ENCODE measurements around the gene GLIS1.

Gene GLIS1

DNA sequence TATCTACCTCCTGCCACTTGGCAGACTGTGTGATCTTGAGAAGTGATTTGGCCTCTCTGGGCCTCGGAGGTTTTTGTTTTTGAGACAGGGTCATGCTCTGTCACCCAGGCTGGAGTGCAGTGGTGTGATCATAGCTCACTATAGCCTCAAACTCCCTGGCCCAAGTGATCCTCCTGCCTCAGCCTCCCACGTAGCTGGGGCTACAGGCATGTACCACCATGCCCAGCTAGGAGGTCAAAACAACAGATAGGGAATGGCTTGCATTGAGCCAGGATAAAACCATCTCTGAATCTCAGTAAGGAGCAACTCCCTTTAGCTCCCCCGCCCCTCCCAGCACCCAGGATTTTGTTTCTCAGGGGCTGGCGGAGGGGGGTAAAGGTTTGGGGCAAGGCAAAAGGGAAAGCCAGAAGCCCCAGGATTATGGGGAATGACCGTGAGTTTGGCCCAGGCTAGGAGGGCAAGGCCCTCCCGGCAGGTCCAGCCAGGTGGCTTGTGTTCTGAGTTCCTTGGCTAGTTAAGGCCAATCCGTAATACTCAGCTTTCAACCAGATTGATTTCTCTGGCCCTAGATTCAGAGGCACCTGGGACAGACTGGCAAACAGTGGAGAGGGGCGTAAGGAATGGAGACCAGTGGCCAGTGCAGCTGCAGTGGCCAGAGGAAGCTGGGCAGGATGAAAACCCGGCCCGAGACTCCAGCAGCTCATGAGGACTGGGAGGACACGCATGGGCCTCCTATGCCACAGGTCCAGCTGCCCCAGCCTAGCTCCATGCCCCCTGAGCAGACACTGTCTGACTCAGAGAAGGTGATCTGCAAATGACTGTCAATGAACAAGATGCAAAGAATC is 149.7 kb downstream of the GLIS1 start:
- DNase-seq, result no peak

- no peak for DNase-seq
Observed at GRCh38 chr1:53588053-53588779, 150.7 kb downstream of the GLIS1 start.

GRCh38 chr1:53587252-53587988 is 151.5 kb downstream of the GLIS1 start:
- no peak for DNase-seq

DNA sequence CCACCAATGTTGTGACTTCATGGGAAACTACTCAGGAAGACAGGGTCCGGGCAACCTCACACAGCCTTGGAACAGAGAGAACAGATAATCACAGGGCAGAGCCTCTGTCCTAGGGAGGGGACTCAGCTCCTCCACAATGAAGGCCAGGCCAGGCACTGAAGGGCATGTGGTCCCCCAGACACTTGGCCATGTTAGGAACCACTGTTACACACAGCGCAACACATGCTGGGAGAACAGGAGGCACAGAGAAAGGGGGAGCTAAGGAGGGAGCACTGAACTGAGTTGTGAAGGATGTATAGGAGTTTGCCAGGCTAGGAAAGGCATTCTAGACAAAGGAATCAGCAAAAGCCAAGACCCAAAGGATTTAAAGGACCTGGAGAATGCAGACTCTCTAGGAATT is 152.2 kb downstream of the GLIS1 start:
- no peak for DNase-seq

- no peak for DNase-seq
Observed at GRCh38 chr1:53585565-53585964, 153.4 kb downstream of the GLIS1 start.

GRCh38 chr1:53585129-53585528 is 153.8 kb downstream of the GLIS1 start:
- no peak for DNase-seq

DNA sequence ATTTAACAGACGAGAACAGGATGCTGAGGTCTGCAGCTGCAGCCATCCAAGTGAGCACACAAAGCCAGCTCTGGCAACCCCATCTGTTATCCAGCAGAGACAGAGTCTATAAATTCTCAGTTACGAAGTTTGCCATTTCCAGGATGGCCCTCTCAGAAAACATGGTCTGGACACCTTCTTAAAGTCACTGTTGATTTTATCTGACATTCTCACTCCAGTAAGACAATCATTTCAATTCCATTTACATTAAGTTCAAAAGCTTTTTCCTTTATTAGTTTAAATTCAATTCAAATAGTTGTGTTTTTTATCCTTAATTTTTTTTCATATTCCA is 154.2 kb downstream of the GLIS1 start:
- DNase-seq, result no peak

DNA sequence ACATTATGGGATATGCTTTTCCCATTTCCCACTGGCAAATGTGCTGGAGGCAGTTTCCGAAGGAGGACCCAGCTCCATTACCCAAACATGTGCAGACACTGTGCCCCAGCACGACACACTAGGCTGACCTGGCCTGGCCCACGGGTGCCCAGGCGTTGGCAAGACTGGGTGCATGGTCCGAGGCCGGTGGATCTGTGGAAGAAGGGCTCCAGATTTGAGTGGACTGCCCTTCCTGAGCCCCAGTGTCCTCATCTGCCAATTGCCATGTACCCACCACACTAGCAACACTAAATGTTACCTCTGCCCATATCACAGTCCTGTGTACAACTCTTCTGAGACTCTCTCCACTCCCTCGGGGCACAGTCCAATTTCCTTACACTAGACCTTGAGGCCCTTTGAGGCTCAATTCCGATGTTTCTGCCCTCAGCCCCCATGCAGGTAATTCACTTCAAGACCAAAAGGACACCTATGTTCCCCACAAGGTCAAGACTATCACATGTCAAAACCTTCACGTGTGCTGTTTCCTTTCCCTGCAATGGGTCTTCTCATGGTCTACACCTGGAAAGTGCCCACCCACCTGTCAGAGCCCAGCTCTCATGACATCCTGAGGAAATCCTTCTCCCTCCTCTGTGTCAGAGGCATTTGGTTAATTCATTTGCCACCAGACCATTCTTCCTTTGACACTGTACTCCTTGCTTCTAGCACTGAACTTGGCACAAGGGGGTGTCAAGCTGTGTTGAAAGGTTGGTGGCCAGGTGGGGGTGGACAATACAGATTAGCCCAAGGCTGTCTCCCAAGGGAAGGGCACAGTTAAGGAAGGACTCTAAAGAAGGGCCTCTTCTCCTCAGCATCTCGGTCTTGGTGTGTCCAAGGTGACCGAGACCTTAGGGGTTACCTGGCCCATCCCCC is 154.8 kb downstream of the GLIS1 start:
- no peak for DNase-seq

GRCh38 chr1:53583021-53583867 is 155.7 kb downstream of the GLIS1 start:
- no peak for DNase-seq

- no peak for DNase-seq
Observed at GRCh38 chr1:53582211-53583020, 156.5 kb downstream of the GLIS1 start.

DNA sequence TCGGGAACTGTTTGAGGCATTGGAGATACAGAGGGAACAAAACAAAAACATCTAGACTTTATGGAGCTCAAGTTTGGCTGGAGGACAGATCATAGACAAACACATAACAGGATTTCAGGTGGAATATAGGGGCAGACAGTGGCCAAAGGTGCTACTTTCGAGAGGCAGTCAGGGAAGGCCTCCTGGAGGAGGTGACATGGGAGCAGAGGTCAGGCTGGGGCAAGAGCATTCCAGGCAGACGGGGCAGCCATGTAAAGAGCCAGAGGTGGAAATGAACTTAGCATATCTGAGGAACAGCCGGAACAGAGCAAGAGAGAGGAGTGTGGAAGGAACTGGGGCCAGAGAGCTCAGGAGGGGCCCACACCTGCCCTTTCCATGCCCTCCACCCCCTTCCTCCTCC is 157.5 kb downstream of the GLIS1 start:
- no peak for DNase-seq

GRCh38 chr1:53580739-53581475 is 158.1 kb downstream of the GLIS1 start:
- DNase-seq, result no peak

DNA sequence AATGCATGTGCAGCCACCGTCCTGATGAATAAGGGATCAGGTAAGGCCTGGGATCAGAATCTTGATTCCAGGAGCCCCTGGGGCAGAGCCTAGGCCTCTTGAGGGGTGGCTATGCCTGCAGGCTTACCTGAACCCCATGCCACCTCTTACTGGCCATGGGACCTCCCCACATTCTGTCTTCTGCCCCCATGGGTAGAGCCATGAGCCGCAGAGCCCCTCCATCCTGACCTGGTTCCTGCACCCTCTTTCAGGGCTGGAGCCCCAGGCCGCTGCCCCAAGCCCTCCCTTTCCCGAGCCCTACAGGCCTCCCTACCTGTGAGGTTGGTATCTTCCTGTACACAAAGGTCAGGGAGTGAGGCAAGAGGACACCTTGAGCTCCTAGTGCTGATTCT is 159.0 kb downstream of the GLIS1 start:
- DNase-seq, result no peak

GRCh38 chr1:53579221-53580008 is 159.5 kb downstream of the GLIS1 start:
- no peak for DNase-seq

- DNase-seq, result no peak
Observed at GRCh38 chr1:53578358-53578757, 160.6 kb downstream of the GLIS1 start.

GRCh38 chr1:53577761-53578100 is 161.2 kb downstream of the GLIS1 start:
- DNase-seq, result no peak

DNA sequence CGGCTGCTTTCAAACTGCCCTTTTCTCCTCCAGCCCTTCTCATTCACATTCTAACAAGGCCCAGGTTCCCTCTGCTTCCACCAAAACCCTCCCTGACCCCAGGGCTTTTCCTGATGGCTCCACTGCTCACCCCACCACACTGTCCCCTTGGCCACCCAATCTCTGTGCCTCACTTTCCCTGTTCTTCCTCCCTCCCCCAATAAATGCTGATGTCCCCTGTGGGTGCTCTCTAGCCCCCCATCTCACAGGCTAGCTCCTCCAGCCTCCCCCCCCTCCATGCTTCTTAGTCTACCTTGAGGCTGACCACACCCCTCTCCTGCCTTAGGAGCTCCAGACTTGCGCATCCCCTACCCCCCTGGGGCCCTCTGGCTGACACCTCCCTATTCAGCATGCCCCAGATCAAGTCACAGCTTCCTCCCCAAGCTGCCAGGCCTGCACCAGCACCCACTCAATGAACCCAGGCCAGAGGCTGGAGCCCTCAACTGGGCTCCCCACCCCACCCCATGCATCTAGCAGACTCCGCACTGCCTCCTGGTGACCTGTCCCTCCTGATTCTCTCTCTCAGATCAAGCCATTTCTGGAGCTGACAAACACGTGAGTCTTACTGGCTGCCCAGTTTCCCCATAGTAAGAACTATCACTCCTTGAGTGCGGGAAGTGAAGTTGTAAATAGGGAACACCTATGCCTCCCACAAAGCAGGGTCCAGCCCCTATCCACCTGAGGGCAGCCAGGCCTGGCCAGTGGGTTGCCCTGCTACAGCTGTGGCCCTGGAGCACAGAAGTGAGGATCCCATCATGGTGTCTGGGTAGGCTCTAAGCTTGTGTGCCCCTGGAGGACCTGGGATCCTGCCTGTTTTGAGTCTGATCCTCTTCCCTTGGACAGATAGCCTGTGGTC is 161.9 kb downstream of the GLIS1 start:
- no peak for DNase-seq

- DNase-seq, result no peak
Observed at GRCh38 chr1:53576381-53576801, 162.6 kb downstream of the GLIS1 start.
